ENCODE data around the gene RYR2. TPM values are rescaled to one million over a fixed set of nuclear protein-coding genes. Genes with fewer than 3 reads are reported as not detected.

The RYR2 gene
- total and polyA plus RNA-seq, 9 of the 15 experiments (the other 6 are each of a cell fraction or from before 2014, with no cell fraction given) = 0.03 to 0.42 (median 0.14) TPM

DNA sequence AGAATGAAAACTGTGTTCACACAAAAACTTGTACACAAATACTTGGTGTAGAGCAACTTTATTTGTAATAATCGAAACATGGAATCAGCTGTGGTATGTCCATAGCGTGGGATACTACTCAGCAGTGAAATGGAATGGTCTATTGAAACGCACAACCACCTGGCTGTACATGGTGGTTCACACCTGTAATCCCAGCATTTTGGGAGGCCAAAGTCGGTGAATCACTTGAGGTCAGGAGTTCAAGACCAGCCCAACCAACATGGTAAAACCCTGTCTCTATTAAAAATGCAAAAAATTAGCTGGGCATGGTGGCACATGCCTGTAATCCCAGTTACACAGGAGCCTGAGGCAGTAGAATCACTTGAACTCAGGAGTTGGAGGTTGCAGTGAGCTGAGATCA is 356.8 kb downstream of the RYR2 start (continued):
- TF ChIP-seq MYC (IDR thresholded peaks at IDR 0.05; ENCODE audit: low read depth, low read length) (no peak), MYC (CRISPR knock-in tag; IDR thresholded peaks at IDR 0.05; ENCODE audit: borderline replicate concordance, low read depth) (no peak)

DNA sequence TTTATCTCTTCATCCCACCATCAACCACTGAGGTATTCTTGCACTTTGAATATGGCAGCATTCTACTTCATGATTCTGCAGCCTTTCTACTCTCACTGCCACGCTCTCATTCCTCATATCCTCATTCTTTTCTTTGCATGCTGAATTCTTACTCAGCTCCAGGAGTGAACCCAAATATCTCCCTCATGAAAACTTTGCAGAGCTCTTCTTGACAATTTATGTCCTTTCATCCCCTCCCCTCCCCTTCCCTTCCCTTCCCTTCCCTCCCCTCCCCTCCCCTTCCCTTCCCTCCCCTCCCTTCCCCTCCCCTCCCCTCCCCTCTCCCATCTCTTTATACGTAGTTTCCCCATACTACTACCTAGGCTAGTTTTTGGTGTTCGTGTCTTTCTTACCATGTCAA is 363.9 kb downstream of the RYR2 start:
- WGBS (ENCODE audit: insufficient coverage, low coverage, missing lambda C conversion rate) = 10% methylated on average over 3 of the region's 3 CpGs
- H3K27me3 ChIP-seq (ENCODE audit: control insufficient read depth in 2 of 2, insufficient read depth in 2 of 2, low read length in 2 of 2) = no peaks in the 10 kb centered on the region
- in situ Hi-C loops (cut with MboI) = no loop called here
- no peak for ATAC-seq
- H3K9me1 ChIP-seq (ENCODE audit: control insufficient read depth, insufficient read depth, low read length) = no peaks in the 10 kb centered on the region
- H3K4me2 ChIP-seq (ENCODE audit: insufficient read depth, low read length) = no peak overlapping the region
- TF ChIP-seq PHF20 (IDR thresholded peaks at IDR 0.05; ENCODE audit: partially characterized antibody) = no peak
- TF ChIP-seq PCBP1 (IDR thresholded peaks at IDR 0.05; ENCODE audit: low read depth, low read length, poor library complexity, severe bottlenecking) = peak; percentile 59
- TF ChIP-seq, protein P1, sequence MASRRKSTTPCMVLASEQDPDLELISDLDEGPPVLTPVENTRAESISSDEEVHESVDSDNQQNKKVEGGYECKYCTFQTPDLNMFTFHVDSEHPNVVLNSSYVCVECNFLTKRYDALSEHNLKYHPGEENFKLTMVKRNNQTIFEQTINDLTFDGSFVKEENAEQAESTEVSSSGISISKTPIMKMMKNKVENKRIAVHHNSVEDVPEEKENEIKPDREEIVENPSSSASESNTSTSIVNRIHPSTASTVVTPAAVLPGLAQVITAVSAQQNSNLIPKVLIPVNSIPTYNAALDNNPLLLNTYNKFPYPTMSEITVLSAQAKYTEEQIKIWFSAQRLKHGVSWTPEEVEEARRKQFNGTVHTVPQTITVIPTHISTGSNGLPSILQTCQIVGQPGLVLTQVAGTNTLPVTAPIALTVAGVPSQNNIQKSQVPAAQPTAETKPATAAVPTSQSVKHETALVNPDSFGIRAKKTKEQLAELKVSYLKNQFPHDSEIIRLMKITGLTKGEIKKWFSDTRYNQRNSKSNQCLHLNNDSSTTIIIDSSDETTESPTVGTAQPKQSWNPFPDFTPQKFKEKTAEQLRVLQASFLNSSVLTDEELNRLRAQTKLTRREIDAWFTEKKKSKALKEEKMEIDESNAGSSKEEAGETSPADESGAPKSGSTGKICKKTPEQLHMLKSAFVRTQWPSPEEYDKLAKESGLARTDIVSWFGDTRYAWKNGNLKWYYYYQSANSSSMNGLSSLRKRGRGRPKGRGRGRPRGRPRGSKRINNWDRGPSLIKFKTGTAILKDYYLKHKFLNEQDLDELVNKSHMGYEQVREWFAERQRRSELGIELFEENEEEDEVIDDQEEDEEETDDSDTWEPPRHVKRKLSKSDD (conservative IDR thresholded peaks at IDR 0.05; ENCODE audit: low read length) = no peak
- no peak for TF ChIP-seq CAMTA2 (CRISPR knock-in tag; conservative IDR thresholded peaks at IDR 0.05)
- TF ChIP-seq RBM17 (IDR thresholded peaks at IDR 0.05; ENCODE audit: borderline replicate concordance, low read depth, low read length) = no peak
- TF ChIP-seq MYC (IDR thresholded peaks at IDR 0.05; ENCODE audit: low read depth, low read length) = no peak
- no peak for TF ChIP-seq MYC (CRISPR knock-in tag; IDR thresholded peaks at IDR 0.05; ENCODE audit: borderline replicate concordance, low read depth)
- no peak for TF ChIP-seq ZNF778 (CRISPR knock-in tag; IDR thresholded peaks at IDR 0.05)
- no peak overlapping the region for H3K4me3 ChIP-seq
- no peak for FAIRE-seq
- no peak for DNase-seq (ENCODE audit: extremely low read depth in 1 of 4, low spot score in 3 of 4)
- ChIA-PET POLR2A (no interaction called here), CTCF (ENCODE audit: low intra/inter-chr PET ratio) (no interaction called here)
- H2AFZ ChIP-seq (ENCODE audit: low read depth, low read length) = no peak overlapping the region
- H3K79me2 ChIP-seq (ENCODE audit: control insufficient read depth, insufficient read depth, low read length) = no peaks in the 10 kb centered on the region
- H3K9ac ChIP-seq (ENCODE audit: insufficient read depth in 1 of 2, low read depth in 2 of 2, low read length in 2 of 2) = no peak overlapping the region
- BruUV-seq (replicated peaks) = no TSS peak
- H4K20me1 ChIP-seq (replicated peaks; ENCODE audit: control insufficient read depth, insufficient read depth, low read length) = no peaks in the 10 kb centered on the region
- H3K9me3 ChIP-seq (replicated peaks; ENCODE audit: control insufficient read depth, insufficient read depth, low read depth, low read length) = no peaks in the 10 kb centered on the region
- no peaks in the 10 kb centered on the region for H3K36me3 ChIP-seq (ENCODE audit: control insufficient read depth, insufficient read depth, low read length)
- H3K27ac ChIP-seq (ENCODE audit: extremely low read depth, low read depth, low read length) = no peak overlapping the region
- intact Hi-C loops (cut with micrococcal nuclease) = no loop called here
- no peaks in the 10 kb centered on the region for H3K4me1 ChIP-seq (replicated peaks in 1 of 2; ENCODE audit: control insufficient read depth in 2 of 2, insufficient read depth in 2 of 2, low read length in 2 of 2)
